ENCODE measurements around the gene CLEC4F. TPM values are rescaled to one million over a fixed set of nuclear protein-coding genes. Genes with fewer than 3 reads are reported as not detected.

Gene CLEC4F
- total and polyA plus RNA-seq, 10 of the 15 experiments (the other 5 are each of a cell fraction or from before 2014, with no cell fraction given) = 0.03 TPM; not detected in 9

DNA sequence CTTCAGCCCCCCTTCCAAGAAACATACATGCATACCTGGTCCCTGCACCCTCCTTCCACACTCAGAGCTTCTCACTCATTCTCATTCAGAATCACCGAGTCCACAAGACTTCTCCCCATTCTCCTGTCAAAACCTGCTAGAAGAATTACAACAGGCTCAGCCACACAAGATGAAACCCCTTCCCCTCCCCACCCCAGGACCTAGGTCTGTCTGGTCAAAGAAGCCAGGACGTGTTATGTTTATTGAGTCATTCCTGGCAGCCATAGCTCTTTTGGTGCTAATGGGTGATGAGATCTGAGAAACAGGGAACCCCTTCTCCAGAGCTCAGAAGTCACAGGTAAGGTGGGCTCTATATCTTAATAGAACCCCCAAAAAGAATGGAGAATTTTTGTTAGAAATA is 50.9 kb downstream of the CLEC4F start (continued):
- no peak for TF ChIP-seq ZNF217 (IDR thresholded peaks at IDR 0.05)
- TF ChIP-seq NFXL1 (IDR thresholded peaks at IDR 0.05; ENCODE audit: borderline replicate concordance) = no peak
- no peak for TF ChIP-seq NR2C1 (IDR thresholded peaks at IDR 0.05)
- TF ChIP-seq PAX5 (IDR thresholded peaks at IDR 0.05; ENCODE audit: borderline replicate concordance, low read depth, low read length) = no peak

DNA sequence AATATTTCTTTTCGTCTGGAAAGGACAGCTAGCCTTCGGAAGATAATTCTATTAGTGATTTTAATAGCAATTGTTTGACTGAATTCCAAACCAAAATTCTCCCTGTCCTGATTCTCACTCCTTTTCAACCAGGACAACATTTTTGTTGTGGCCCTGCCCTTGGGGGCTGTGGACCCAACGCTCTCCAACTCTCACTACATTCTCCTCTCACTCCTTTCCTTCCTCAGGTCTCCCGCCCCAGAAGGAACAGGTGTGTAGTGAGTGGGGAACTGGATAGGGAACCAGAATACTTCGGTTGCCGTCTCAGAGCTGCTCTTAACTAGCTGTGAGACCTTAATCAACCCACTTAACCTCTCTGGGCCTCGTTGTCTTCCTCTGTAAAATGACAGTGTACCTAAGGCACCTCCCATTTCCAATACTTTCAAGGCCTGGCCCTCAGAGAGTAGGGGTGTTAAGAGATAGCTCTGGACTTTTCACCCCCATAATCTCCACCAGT is 51.8 kb downstream of the CLEC4F start:
- no TSS peak for BruUV-seq (replicated peaks)
- ChIA-PET POLR2A (no interaction called here), CTCF (interaction anchor here (1.0 kb wide), 1 partner anchor 8 kb away, joined by 3 read pairs; no protein-coding TSS in a partner anchor), RAD21 (ENCODE audit: unreplicated experiment) (interaction anchor here (1.1 kb wide), 1 partner anchor 23 kb away, joined by 3 read pairs; no protein-coding TSS in a partner anchor), SMC1A (ENCODE audit: uncharacterized antibody, unreplicated experiment) (interaction anchor here (0.6 to 1.5 kb wide), 2 partner anchors 101 to 268 kb away, joined by 3 to 4 read pairs; no protein-coding TSS in a partner anchor)
- H3K79me2 ChIP-seq (ENCODE audit: control insufficient read depth, insufficient read depth, low read length) = no peaks in the 10 kb centered on the region
- H3K27me3 ChIP-seq (replicated peaks in 1 of 2; ENCODE audit: control insufficient read depth in 2 of 2, insufficient read depth in 2 of 2, low read length in 1 of 2) = peaks cover 6 to 8% of the 10 kb centered on the region in 2 experiments; a peak in 2 of 4 replicates
- H2AFZ ChIP-seq (ENCODE audit: control insufficient read depth, low read depth, low read length) = no peak overlapping the region
- H3K27ac ChIP-seq (ENCODE audit: control insufficient read depth, insufficient read depth) = no peak overlapping the region
- intact Hi-C loops (cut with micrococcal nuclease; ENCODE audit: unreplicated experiment) = no loop called here
- peaks cover under 1% of the 10 kb centered on the region; the same call in 2 of the 3 replicates for H3K9me3 ChIP-seq (replicated peaks; ENCODE audit: control insufficient read depth, insufficient read depth, low read length)
- H3K4me1 ChIP-seq (ENCODE audit: control insufficient read depth, insufficient read depth, low read length) = peaks cover 5% of the 10 kb centered on the region
- no peak for ATAC-seq
- no peak for TF ChIP-seq ESRRA (IDR thresholded peaks at IDR 0.05; ENCODE audit: low read length)
- DNase-seq (ENCODE audit: low read depth, low spot score) = no peak
- WGBS (ENCODE audit: insufficient coverage, insufficient replicate concordance, low lambda C conversion rate, missing lambda C conversion rate) = 81% methylated on average over 7 of the region's 7 CpGs
- H3K4me3 ChIP-seq = no peak overlapping the region
- 0 out of 2 replicates have a peak, but pooled peaks cover 3% of the 10 kb centered on the region for H4K20me1 ChIP-seq (ENCODE audit: control insufficient read depth, insufficient read depth)
- H3K9ac ChIP-seq (ENCODE audit: control insufficient read depth, insufficient read depth, low read length) = no peak overlapping the region
- no peaks in the 10 kb centered on the region for H3K36me3 ChIP-seq (ENCODE audit: control insufficient read depth in 2 of 2, insufficient read depth in 2 of 2, low read length in 1 of 2)
- in situ Hi-C loops (cut with MboI) = no loop called here
- H3K4me2 ChIP-seq (ENCODE audit: control insufficient read depth, insufficient read depth) = no peak overlapping the region
- FAIRE-seq = no peak
